T1000 (cell line): ENCODE measurements around the gene FOLR1.
A peak's percentile ranks its signal among the peaks of the same experiment; 100 is the strongest.
"Not testable (repeated sequence)": the region's sequence is repeated elsewhere in the genome, so short reads cannot be mapped to it uniquely, and the experiment has no call there.

Experiments
- DNase-seq: peaks from one replicate; lab custom pipeline; 2025; ENCODE audit warnings: mixed read lengths; lab: John Stamatoyannopoulos, UW

FOLR1 gene

GRCh38 chr11:72191961-72192381, at the start of gene FOLR1:
TSS of gene FOLR1 (plus strand) at chr11:72192140. CDS start at chr11:72192174, 34 bp downstream.
- DNase-seq: no peak

GRCh38 chr11:72142543-72142942, 49.4 kb upstream of the FOLR1 start:
- DNase-seq: not testable (repeated sequence)

- peak; percentile 73 for DNase-seq
Measured at GRCh38 chr11:72144807-72145565, 47.0 kb upstream of the FOLR1 start.

- DNase-seq: no peak
Measured at GRCh38 chr11:72146625-72147024, 45.3 kb upstream of the FOLR1 start.

- no peak for DNase-seq
Measured at GRCh38 chr11:72150882-72151281, 41.1 kb upstream of the FOLR1 start.

GRCh38 chr11:72153874-72154273, 38.1 kb upstream of the FOLR1 start:
- not testable (repeated sequence) for DNase-seq

- no peak for DNase-seq
Measured at GRCh38 chr11:72154816-72155215, 37.1 kb upstream of the FOLR1 start.

- no peak for DNase-seq
Measured at GRCh38 chr11:72155751-72156150, 36.2 kb upstream of the FOLR1 start.

GRCh38 chr11:72157131-72157530, 34.8 kb upstream of the FOLR1 start:
- no peak for DNase-seq

GRCh38 chr11:72160319-72160718, 31.6 kb upstream of the FOLR1 start:
- DNase-seq: no peak

GRCh38 chr11:72162891-72163492, 28.9 kb upstream of the FOLR1 start:
- no peak for DNase-seq

- not testable (repeated sequence) for DNase-seq
Measured at GRCh38 chr11:72164187-72164586, 27.8 kb upstream of the FOLR1 start.

GRCh38 chr11:72169046-72169555, 22.8 kb upstream of the FOLR1 start:
- DNase-seq: not testable (repeated sequence)

GRCh38 chr11:72169754-72170153, 22.2 kb upstream of the FOLR1 start:
- not testable (repeated sequence) for DNase-seq

- DNase-seq: not testable (repeated sequence)
Measured at GRCh38 chr11:72172043-72172442, 19.9 kb upstream of the FOLR1 start.

- DNase-seq: no peak
Measured at GRCh38 chr11:72173291-72173690, 18.6 kb upstream of the FOLR1 start.

GRCh38 chr11:72174302-72175070, 17.5 kb upstream of the FOLR1 start:
- DNase-seq: no peak

- no peak for DNase-seq
Measured at GRCh38 chr11:72177656-72178055, 14.3 kb upstream of the FOLR1 start.

GRCh38 chr11:72179049-72179803, 12.7 kb upstream of the FOLR1 start:
- DNase-seq: no peak

GRCh38 chr11:72179804-72180396, 12.0 kb upstream of the FOLR1 start:
- DNase-seq: no peak

- DNase-seq: not testable (repeated sequence)
Measured at GRCh38 chr11:72180892-72181552, 10.9 kb upstream of the FOLR1 start.
